K562 (cell line): ENCODE data around the gene CNTN5. TPM values are rescaled to one million over a fixed set of nuclear protein-coding genes. Genes with fewer than 3 reads are reported as not detected.

Source experiments
- ATAC-seq: fragments of 200-7000 bp; cut with Tn5 transposase; 3 replicates; pipeline ENCODE4 v1.9.1; 2020; ENCODE audit warnings: moderate library complexity
- BruUV-seq: library from RNA; stranded (reverse); fragments of 400-500 nt; replicated peaks from 2 replicates; lab custom pipeline; 2021; lab: Mats Ljungman, UMichigan
- CTCF ChIA-PET: fragments of 300-600 bp; formaldehyde crosslinking; extraction: SDS; loops from one replicate; lab custom pipeline; 2021; ENCODE audit warnings: low intra/inter-chr PET ratio; lab: Yijun Ruan, JAX
- POLR2A ChIA-PET: fragments of 300-600, 350-650 bp; sonication (Branson Sonifier 250); formaldehyde crosslinking; extraction: SDS; loops from one replicate; lab custom pipeline; 2021; ENCODE audit warnings: antibody characterized with exemption, inconsistent platforms; lab: Yijun Ruan, JAX
- DNase-seq, 4 experiments: peaks; one replicate each; pipeline versions ENCODE4 v3.0.0 to v3.0.0-alpha.2; 2011 to 2018; ENCODE audit warnings: low spot score in 3 of 4, mixed read lengths in 3 of 4; ENCODE audit errors: extremely low read depth in 1 of 4
- FAIRE-seq: peaks from 2 replicates; lab custom pipeline; 2011; peaks lifted over from hg19 to GRCh38; lab: Jason Lieb, UNC
- H2AFZ ChIP-seq: 2 replicates; pipeline ENCODE4 v1.6.0; 2011; ENCODE audit warnings: low read depth, low read length, control low read depth, inconsistent platforms
- H3K27ac ChIP-seq: fragments of 200-600 bp; 3 replicates; pipeline ENCODE4 v1.8.0; 2011; ENCODE audit warnings: low read depth, mild to moderate bottlenecking, control low read depth, inconsistent platforms, low read length, moderate library complexity, mixed read lengths; ENCODE audit errors: extremely low read depth
- H3K27me3 ChIP-seq, 2 experiments: fragments of 300-600 bp in 1 of 2; 2 replicates in 1 of 2; 3 replicates in 1 of 2; pipeline versions ENCODE4 v1.6.0 to v1.8.0; 2011; ENCODE audit warnings: inconsistent platforms in 2 of 2, low read length in 2 of 2, mild to moderate bottlenecking in 1 of 2, mixed read lengths in 1 of 2, moderate library complexity in 1 of 2; ENCODE audit not compliant: control insufficient read depth in 2 of 2, insufficient read depth in 2 of 2
- H3K36me3 ChIP-seq: fragments of 300-600 bp; 3 replicates; pipeline ENCODE4 v1.8.0; 2011; ENCODE audit warnings: mild to moderate bottlenecking, low read length, inconsistent platforms; ENCODE audit not compliant: control insufficient read depth, insufficient read depth
- H3K4me1 ChIP-seq, 2 experiments: fragments of 200-600 bp in 1 of 2; replicated peaks in 1 of 2; 2 replicates in 1 of 2; 3 replicates in 1 of 2; pipeline versions ENCODE4 v1.5.1 to v1.8.0; 2011; ENCODE audit warnings: inconsistent platforms in 2 of 2, low read length in 2 of 2, mild to moderate bottlenecking in 1 of 2, mixed read lengths in 1 of 2, moderate library complexity in 1 of 2; ENCODE audit not compliant: control insufficient read depth in 2 of 2, insufficient read depth in 2 of 2
- H3K4me2 ChIP-seq: 2 replicates; pipeline ENCODE4 v1.6.1; 2011; ENCODE audit warnings: low read length, control low read depth, inconsistent platforms, mixed read lengths; ENCODE audit not compliant: insufficient read depth
- H3K4me3 ChIP-seq: fragments of 200-600 bp; sonication (generic), shearing (Covaris generic); 2 replicates; pipeline ENCODE4 v1.5.1; 2016; ENCODE audit warnings: control low read depth, inconsistent platforms
- H3K79me2 ChIP-seq: fragments of 200-600 bp; 3 replicates; pipeline ENCODE4 v1.8.0; 2011; ENCODE audit warnings: low read length, inconsistent platforms; ENCODE audit not compliant: control insufficient read depth, insufficient read depth
- H3K9ac ChIP-seq, 2 experiments: 2 replicates each; pipeline versions ENCODE4 v1.6.0 to v1.6.1; 2011; ENCODE audit warnings: low read depth in 2 of 2, low read length in 2 of 2, control low read depth in 1 of 2, inconsistent platforms in 1 of 2, mild to moderate bottlenecking in 1 of 2, mixed read lengths in 1 of 2; ENCODE audit not compliant: insufficient read depth in 1 of 2
- H3K9me1 ChIP-seq: one replicate; pipeline ENCODE4 v1.6.0; 2011; ENCODE audit warnings: inconsistent platforms, mild to moderate bottlenecking, low read length, moderate library complexity; ENCODE audit not compliant: control insufficient read depth, insufficient read depth
- H3K9me3 ChIP-seq: replicated peaks from 2 replicates; pipeline ENCODE4 v1.5.1; 2011; ENCODE audit warnings: low read depth, low read length, inconsistent platforms; ENCODE audit not compliant: control insufficient read depth, insufficient read depth
- H4K20me1 ChIP-seq: replicated peaks from 2 replicates; pipeline ENCODE4 v1.6.1; 2011; ENCODE audit warnings: low read length, inconsistent platforms, mixed read lengths; ENCODE audit not compliant: control insufficient read depth, insufficient read depth
- BRCA1 ChIP-seq, 2 experiments: fragments of 450-650 bp in 1 of 2; sonication (generic) in 1 of 2; formaldehyde crosslinking in 1 of 2; IDR thresholded peaks; 2 replicates each; pipeline versions ENCODE4 v1.5.0 to v1.6.1; 2017 to 2020; ENCODE audit warnings: mild to moderate bottlenecking in 1 of 2, missing genetic modification reagents in 1 of 2
- CHD1 ChIP-seq: fragments of 200-600 bp; sonication (generic); IDR thresholded peaks from one replicate; pipeline ENCODE4 v1.6.1; 2012; ENCODE audit warnings: mild to moderate bottlenecking, moderate library complexity, low read length, inconsistent platforms
- FOXJ3 ChIP-seq: sonication (generic); formaldehyde crosslinking; IDR thresholded peaks from 2 replicates; pipeline ENCODE4 v1.4.0; 2020; ENCODE audit warnings: mild to moderate bottlenecking, missing genetic modification reagents
- KAT7 ChIP-seq: sonication (generic); formaldehyde crosslinking; IDR thresholded peaks from 2 replicates; pipeline ENCODE4 v1.8.0; 2022; ENCODE audit warnings: missing genetic modification reagents, mild to moderate bottlenecking, borderline replicate concordance
- KDM5B ChIP-seq: fragments of 200-600 bp; sonication (generic); IDR thresholded peaks from 2 replicates; pipeline ENCODE4 v1.6.1; 2012; ENCODE audit warnings: low read depth, mild to moderate bottlenecking, moderate library complexity, low read length, control low read depth, inconsistent platforms; ENCODE audit not compliant: insufficient replicate concordance
- NELFE ChIP-seq: IDR thresholded peaks from 2 replicates; pipeline ENCODE4 v1.6.1; 2011; ENCODE audit warnings: mild to moderate bottlenecking; ENCODE audit not compliant: insufficient read depth, insufficient read length
- RFX1 ChIP-seq: fragments of 450-650 bp; IDR thresholded peaks from 2 replicates; pipeline ENCODE4 v1.6.1; 2016; ENCODE audit warnings: mild to moderate bottlenecking, moderate library complexity
- RFX7 ChIP-seq: fragments of 250-450 bp; sonication (Bioruptor Pico); IDR thresholded peaks from 2 replicates; pipeline ENCODE4 v1.5.1; 2021; ENCODE audit warnings: mild to moderate bottlenecking
- RUNX1 ChIP-seq: sonication (generic); IDR thresholded peaks from 2 replicates; pipeline ENCODE4 v1.6.1; 2016; ENCODE audit warnings: antibody characterized with exemption, low read depth
- SAFB ChIP-seq: fragments of 200-400 bp; formaldehyde crosslinking; IDR thresholded peaks from 2 replicates; pipeline ENCODE4 v1.6.1; 2017; ENCODE audit warnings: low read depth, low read length, borderline replicate concordance
- SMARCE1 ChIP-seq: fragments of 450-650 bp; IDR thresholded peaks from 2 replicates; pipeline ENCODE4 v1.7.1; 2016; ENCODE audit warnings: mild to moderate bottlenecking
- SREBF2 ChIP-seq: sonication (generic); formaldehyde crosslinking; IDR thresholded peaks from 2 replicates; pipeline ENCODE4 v1.4.0; 2020; ENCODE audit warnings: mild to moderate bottlenecking, missing genetic modification reagents
- whole genome bisulfite sequencing: fragments of 100-300 bp; shearing (Covaris generic); methylation state at CpG from one replicate; pipeline ENCODE4 v1.1.6; 2016; ENCODE audit warnings: low coverage, mixed read lengths; ENCODE audit not compliant: insufficient coverage; ENCODE audit errors: missing lambda C conversion rate; 5-methylcytosine and 5-hydroxymethylcytosine counted together
- in situ Hi-C: fragments of 300-500 bp; cut with MboI; formaldehyde crosslinking; loops from 4 replicates; pipeline ENCODE4 v1.15.0; 2018; ENCODE audit warnings: inconsistent platforms, mixed read lengths
- intact Hi-C: fragments of 100-400 bp; cut with micrococcal nuclease; formaldehyde crosslinking; loops from 2 replicates; pipeline ENCODE4 v1.14.2; 2022
- polyA plus RNA-seq, 8 experiments: library from polyadenylated mRNA; depleted of rRNA in 4 of 8; stranded (reverse) in 5 of 8; unstranded in 3 of 8; fragments of >200 nt; fragmentation: Nextera tagmentation in 2 of 8; fragmentation: Illumina TruSeq in 1 of 8; extraction: Ambion mirVana in 2 of 8; extraction: Trizol in 1 of 8; gene quantifications; 2 replicates each; pipeline versions ENCODE4 v1.2.1 to v1.2.3, GENCODE V29; 2011 to 2014; ENCODE audit warnings: inconsistent platforms in 1 of 8, missing spikeins in 1 of 8
- total RNA-seq, 7 experiments: library from RNA; depleted of rRNA in 6 of 7; stranded (reverse); fragments of >200 nt in 6 of 7; fragmentation: Illumina TruSeq in 2 of 7; extraction: Trizol in 2 of 7; gene quantifications; 2 replicates each; pipeline versions ENCODE4 v1.2.1 to v1.2.3, GENCODE V29; 2011 to 2021; ENCODE audit warnings: low replicate concordance in 1 of 7
- TF ChIP-seq, protein P1 (sequence below): sonication (generic); formaldehyde crosslinking; IDR thresholded peaks from 2 replicates; pipeline ENCODE4 v1.8.1; 2023; ENCODE audit warnings: mild to moderate bottlenecking, missing genetic modification reagents, moderate library complexity
- TF ChIP-seq, protein P2 (sequence below): fragments of 450-650 bp; formaldehyde crosslinking; IDR thresholded peaks from 2 replicates; pipeline ENCODE4 v1.4.0; 2020; ENCODE audit warnings: mild to moderate bottlenecking
- TF ChIP-seq, protein P3 (sequence below): sonication (generic); formaldehyde crosslinking; IDR thresholded peaks from 2 replicates; pipeline ENCODE4 v1.8.1; 2023; ENCODE audit warnings: mild to moderate bottlenecking, missing genetic modification reagents

Gene CNTN5
- total and polyA plus RNA-seq, 9 of the 15 experiments (the other 6 are each of a cell fraction or from before 2014, with no cell fraction given): 0.03 TPM; not detected in 8

DNA sequence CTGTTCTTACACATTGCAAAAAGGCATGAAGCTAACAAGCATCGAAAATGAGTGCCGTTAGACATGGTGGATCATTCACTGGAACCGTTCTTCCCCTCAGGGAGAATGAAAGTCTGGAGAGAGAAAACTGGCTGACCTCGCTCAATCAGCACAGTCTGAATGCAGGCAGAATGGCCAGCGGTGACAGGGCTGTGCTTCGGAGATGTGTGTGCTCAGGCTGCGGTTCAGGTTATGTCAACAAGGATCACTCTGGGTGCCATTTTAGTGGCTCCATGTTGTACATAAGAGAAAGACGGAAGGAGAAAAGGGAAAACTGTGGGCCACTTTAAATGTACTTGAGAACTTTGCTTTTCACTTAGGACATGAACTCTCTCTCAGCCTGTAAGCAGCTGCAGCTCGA lies 916.6 kb downstream of the CNTN5 start:
- no peaks in the 10 kb centered on the region for H3K27me3 ChIP-seq
- intact Hi-C loops: no loop called here
- DNase-seq (no peak), FAIRE-seq (no peak)
- no peak overlapping the region for H3K9ac ChIP-seq
- POLR2A ChIA-PET: no interaction called here
- 0% methylated on average over 9 of the region's 9 CpGs for WGBS
- H3K79me2 ChIP-seq: no peaks in the 10 kb centered on the region
- H3K36me3 ChIP-seq: no peaks in the 10 kb centered on the region
- TF ChIP-seq SAFB: no peak
- no peak for TF ChIP-seq CHD1
- no peak for TF ChIP-seq NELFE
- no peak for TF ChIP-seq RUNX1
- no peak for TF ChIP-seq SMARCE1
- TF ChIP-seq, protein P1, sequence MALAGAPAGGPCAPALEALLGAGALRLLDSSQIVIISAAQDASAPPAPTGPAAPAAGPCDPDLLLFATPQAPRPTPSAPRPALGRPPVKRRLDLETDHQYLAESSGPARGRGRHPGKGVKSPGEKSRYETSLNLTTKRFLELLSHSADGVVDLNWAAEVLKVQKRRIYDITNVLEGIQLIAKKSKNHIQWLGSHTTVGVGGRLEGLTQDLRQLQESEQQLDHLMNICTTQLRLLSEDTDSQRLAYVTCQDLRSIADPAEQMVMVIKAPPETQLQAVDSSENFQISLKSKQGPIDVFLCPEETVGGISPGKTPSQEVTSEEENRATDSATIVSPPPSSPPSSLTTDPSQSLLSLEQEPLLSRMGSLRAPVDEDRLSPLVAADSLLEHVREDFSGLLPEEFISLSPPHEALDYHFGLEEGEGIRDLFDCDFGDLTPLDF (CRISPR knock-in tag): no peak
- no peak for TF ChIP-seq RFX7 (CRISPR knock-in tag)
- no peak for TF ChIP-seq KDM5B
- TF ChIP-seq SREBF2 (CRISPR knock-in tag): no peak
- TF ChIP-seq, protein P2, sequence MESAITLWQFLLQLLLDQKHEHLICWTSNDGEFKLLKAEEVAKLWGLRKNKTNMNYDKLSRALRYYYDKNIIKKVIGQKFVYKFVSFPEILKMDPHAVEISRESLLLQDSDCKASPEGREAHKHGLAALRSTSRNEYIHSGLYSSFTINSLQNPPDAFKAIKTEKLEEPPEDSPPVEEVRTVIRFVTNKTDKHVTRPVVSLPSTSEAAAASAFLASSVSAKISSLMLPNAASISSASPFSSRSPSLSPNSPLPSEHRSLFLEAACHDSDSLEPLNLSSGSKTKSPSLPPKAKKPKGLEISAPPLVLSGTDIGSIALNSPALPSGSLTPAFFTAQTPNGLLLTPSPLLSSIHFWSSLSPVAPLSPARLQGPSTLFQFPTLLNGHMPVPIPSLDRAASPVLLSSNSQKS: no peak
- TF ChIP-seq FOXJ3 (CRISPR knock-in tag): no peak
- TF ChIP-seq KAT7: no peak
- no peak for TF ChIP-seq BRCA1 (IDR thresholded peaks at IDR 0.05)
- no peak for TF ChIP-seq BRCA1 (CRISPR knock-in tag; IDR thresholded peaks at IDR 0.05)
- TF ChIP-seq, protein P3, sequence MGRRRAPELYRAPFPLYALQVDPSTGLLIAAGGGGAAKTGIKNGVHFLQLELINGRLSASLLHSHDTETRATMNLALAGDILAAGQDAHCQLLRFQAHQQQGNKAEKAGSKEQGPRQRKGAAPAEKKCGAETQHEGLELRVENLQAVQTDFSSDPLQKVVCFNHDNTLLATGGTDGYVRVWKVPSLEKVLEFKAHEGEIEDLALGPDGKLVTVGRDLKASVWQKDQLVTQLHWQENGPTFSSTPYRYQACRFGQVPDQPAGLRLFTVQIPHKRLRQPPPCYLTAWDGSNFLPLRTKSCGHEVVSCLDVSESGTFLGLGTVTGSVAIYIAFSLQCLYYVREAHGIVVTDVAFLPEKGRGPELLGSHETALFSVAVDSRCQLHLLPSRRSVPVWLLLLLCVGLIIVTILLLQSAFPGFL (CRISPR knock-in tag): no peak
- no peak for TF ChIP-seq RFX1
- TF ChIP-seq, all 486 proteins: peak for 0
- Histone ChIP-seq H3K27ac (no peak overlapping the region), H3K4me3 (no peak overlapping the region), H3K9me1 (no peaks in the 10 kb centered on the region), H3K4me1 (no peaks in the 10 kb centered on the region), H3K9me3 (no peaks in the 10 kb centered on the region), H2AFZ (no peak overlapping the region), H3K4me2 (no peak overlapping the region), H4K20me1 (no peaks in the 10 kb centered on the region)
- no peak for ATAC-seq
- no TSS peak for BruUV-seq
- CTCF ChIA-PET: no interaction called here
- in situ Hi-C loops: no loop called here
